ENCODE measurements around the gene ARL6. TPM values are rescaled to one million over a fixed set of nuclear protein-coding genes. Genes with fewer than 3 reads are reported as not detected.

ARL6 gene
- total RNA-seq, 4 donors from 2014 or later = 4.5 to 13.2 (median 9.1) TPM

GRCh38 chr3:97804471-97804870 lies 39.9 kb downstream of the ARL6 start:
- no peak overlapping the region for H3K4me3 ChIP-seq
- H3K9me3 ChIP-seq = no peaks in the 10 kb centered on the region
- DNase-seq (ENCODE audit: extremely low spot score) = no peak
- intact Hi-C loops (cut with DNase I) = no loop called here
- no peaks in the 10 kb centered on the region for H3K4me1 ChIP-seq
- H3K27ac ChIP-seq (replicated peaks in 1 of 4) = no peak overlapping the region
- peaks cover 0 to 10% (median 0%) of the 10 kb centered on the region in 4 donors for H3K36me3 ChIP-seq
- WGBS = 80% methylated on average over 3 of the region's 3 CpGs
- no peaks in the 10 kb centered on the region for H3K27me3 ChIP-seq
- no peak for TF ChIP-seq CTCF (IDR thresholded peaks at IDR 0.05)
- TF ChIP-seq EP300 (IDR thresholded peaks at IDR 0.05) = no peak
- no peak for TF ChIP-seq POLR2AphosphoS5 (IDR thresholded peaks at IDR 0.05)
- no peak for TF ChIP-seq POLR2A (IDR thresholded peaks at IDR 0.05; ENCODE audit: low read depth)

- H3K36me3 ChIP-seq = no peaks in the 10 kb centered on the region
- 79% methylated on average over 2 of the region's 2 CpGs for WGBS
Observed at GRCh38 chr3:97810779-97811390, 46.3 kb downstream of the ARL6 start.

GRCh38 chr3:97815149-97815917 lies 50.8 kb downstream of the ARL6 start:
- intact Hi-C loops (cut with DNase I) = no loop called here
- no peaks in the 10 kb centered on the region for H3K27me3 ChIP-seq
- TF ChIP-seq POLR2AphosphoS5 (IDR thresholded peaks at IDR 0.05) (no peak), CTCF (IDR thresholded peaks at IDR 0.05) (no peak), POLR2A (IDR thresholded peaks at IDR 0.05; ENCODE audit: low read depth) (no peak), EP300 (IDR thresholded peaks at IDR 0.05) (no peak)
- H3K4me3 ChIP-seq = no peak overlapping the region
- no peaks in the 10 kb centered on the region for H3K4me1 ChIP-seq
- H3K36me3 ChIP-seq = no peaks in the 10 kb centered on the region
- WGBS = 88% methylated on average over 1 of the region's 1 CpG
- no peak for DNase-seq (ENCODE audit: extremely low spot score)
- H3K9me3 ChIP-seq = no peaks in the 10 kb centered on the region
- H3K27ac ChIP-seq (replicated peaks in 1 of 4) = no peak overlapping the region

More at GRCh38 chr3:97810779-97811390, 46.3 kb downstream of the ARL6 start:
- Histone ChIP-seq H3K4me3 (no peak overlapping the region), H3K27me3 (no peaks in the 10 kb centered on the region), H3K9me3 (no peaks in the 10 kb centered on the region), H3K4me1 (no peaks in the 10 kb centered on the region), H3K27ac (replicated peaks in 1 of 4) (no peak overlapping the region)
- no peak for DNase-seq (ENCODE audit: extremely low spot score)
- intact Hi-C loops (cut with DNase I) = no loop called here
- TF ChIP-seq POLR2AphosphoS5 (IDR thresholded peaks at IDR 0.05) (no peak), POLR2A (IDR thresholded peaks at IDR 0.05; ENCODE audit: low read depth) (no peak)

GRCh38 chr3:97816811-97817210 lies 52.3 kb downstream of the ARL6 start:
- no peak overlapping the region for H3K4me3 ChIP-seq
- intact Hi-C loops (cut with DNase I) = no loop called here
- WGBS = 81% methylated on average over 2 of the region's 2 CpGs

GRCh38 chr3:97817965-97818364 lies 53.4 kb downstream of the ARL6 start:
- Histone ChIP-seq H3K36me3 (no peaks in the 10 kb centered on the region), H3K4me3 (no peak overlapping the region), H3K9me3 (no peaks in the 10 kb centered on the region), H3K27me3 (no peaks in the 10 kb centered on the region), H3K27ac (replicated peaks in 1 of 4) (no peak overlapping the region), H3K4me1 (peaks cover 0 to 10% (median 4%) of the 10 kb centered on the region in 4 donors)
- no peak for DNase-seq (ENCODE audit: extremely low spot score)
- 77% methylated on average over 3 of the region's 3 CpGs for WGBS
- TF ChIP-seq EP300 (IDR thresholded peaks at IDR 0.05) (no peak), CTCF (IDR thresholded peaks at IDR 0.05) (no peak), POLR2A (IDR thresholded peaks at IDR 0.05; ENCODE audit: low read depth) (no peak), POLR2AphosphoS5 (IDR thresholded peaks at IDR 0.05) (no peak)
- intact Hi-C loops (cut with DNase I) = no loop called here

More at GRCh38 chr3:97816811-97817210, 52.3 kb downstream of the ARL6 start:
- Histone ChIP-seq H3K27me3 (no peaks in the 10 kb centered on the region), H3K36me3 (no peaks in the 10 kb centered on the region), H3K4me1 (peaks cover 0 to 7% (median 3%) of the 10 kb centered on the region in 4 donors), H3K9me3 (no peaks in the 10 kb centered on the region), H3K27ac (replicated peaks in 1 of 4) (no peak overlapping the region)
- TF ChIP-seq POLR2A (IDR thresholded peaks at IDR 0.05; ENCODE audit: low read depth) = no peak
- TF ChIP-seq EP300 (IDR thresholded peaks at IDR 0.05) = no peak
- DNase-seq (ENCODE audit: extremely low spot score) = no peak
